HG02870 (cell line): ENCODE measurements around the gene MYO16.

Experiments used
- ATAC-seq: cut with Tn5 transposase; IDR thresholded peaks from one replicate; pipeline ENCODE4 v1.9.1; 2021; ENCODE audit warnings: mild to moderate bottlenecking, moderate library complexity; ENCODE audit not compliant: unreplicated experiment

Gene MYO16

GRCh38 chr13:109165417-109165904 is 536.0 kb downstream of the MYO16 start:
- no peak for ATAC-seq

- ATAC-seq: no peak
Observed at GRCh38 chr13:109166804-109167203, 537.4 kb downstream of the MYO16 start.

DNA sequence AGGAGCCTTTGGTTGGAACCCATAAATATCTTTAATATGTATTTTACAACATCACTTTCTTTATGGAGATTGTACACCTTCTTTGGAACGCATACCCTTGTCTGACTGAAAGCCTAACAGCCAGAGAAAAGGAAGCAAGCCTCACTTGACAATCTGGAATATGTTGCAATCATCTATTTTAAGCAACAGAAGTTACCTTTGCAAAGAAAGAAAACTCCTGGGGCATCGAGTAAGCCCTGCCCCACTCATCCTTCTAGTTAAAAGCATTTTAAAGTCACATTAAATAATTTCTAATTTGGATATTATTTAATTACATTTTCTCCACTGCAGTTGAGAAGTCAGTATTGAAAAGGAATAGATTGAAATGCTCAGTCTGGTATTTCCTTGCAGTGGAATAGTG is 542.7 kb downstream of the MYO16 start:
- ATAC-seq: no peak

GRCh38 chr13:109175666-109176065 is 546.3 kb downstream of the MYO16 start:
- ATAC-seq: no peak

GRCh38 chr13:109180905-109181425 is 551.6 kb downstream of the MYO16 start:
- ATAC-seq: no peak

DNA sequence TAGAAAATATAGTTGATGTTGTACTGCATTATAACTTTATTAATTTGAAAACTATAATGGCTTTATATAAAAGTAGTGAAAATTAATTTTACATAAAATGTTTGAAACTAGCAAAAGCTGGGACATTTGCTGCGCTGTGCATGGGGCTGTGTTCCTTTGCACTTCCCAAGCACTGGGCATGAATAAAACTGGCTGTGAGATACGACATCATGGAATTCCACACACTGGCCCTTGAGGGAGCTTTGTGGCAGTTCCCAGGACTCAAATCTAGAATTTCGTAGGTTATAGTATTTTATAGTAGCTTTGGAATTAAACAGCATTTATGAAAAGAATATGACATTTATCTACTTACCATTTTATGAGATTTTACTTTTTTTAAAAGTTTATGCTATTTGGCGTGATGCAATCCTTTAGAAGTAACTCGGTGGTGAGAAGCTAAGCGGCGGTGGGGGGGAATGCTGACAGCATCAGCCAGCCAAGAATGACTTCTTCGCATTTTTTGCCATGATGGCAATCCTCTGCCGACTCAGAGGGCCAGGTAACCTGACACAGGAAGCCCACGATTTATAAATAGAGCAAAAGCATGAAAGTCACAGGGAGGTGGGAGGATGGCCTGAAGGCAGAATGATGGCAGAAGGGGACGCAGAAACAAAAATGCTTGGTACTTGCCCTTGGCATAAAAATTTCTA is 553.5 kb downstream of the MYO16 start:
- ATAC-seq: no peak

- no peak for ATAC-seq
Observed at GRCh38 chr13:109191413-109191812, 562.0 kb downstream of the MYO16 start.

GRCh38 chr13:109192306-109192705 is 562.9 kb downstream of the MYO16 start:
- no peak for ATAC-seq

DNA sequence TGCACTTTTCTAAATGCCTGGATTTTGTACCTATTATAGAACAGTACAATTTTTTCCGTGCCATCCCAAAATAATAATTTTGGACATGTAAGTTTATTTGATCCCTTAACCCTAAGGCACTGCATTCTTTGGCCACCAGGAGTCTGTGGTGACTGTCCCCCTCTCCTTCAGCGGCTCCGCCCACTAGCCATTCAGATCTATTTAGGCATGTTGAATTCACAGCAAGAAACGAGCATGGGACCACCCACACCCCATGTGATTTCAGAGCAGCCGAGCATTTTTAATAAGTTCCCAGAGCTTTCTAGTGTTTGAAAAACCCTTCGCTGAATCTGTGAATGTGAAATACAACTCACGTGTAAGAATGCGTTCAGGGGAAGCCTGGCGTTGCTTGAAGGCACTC is 567.5 kb downstream of the MYO16 start:
- ATAC-seq: no peak

DNA sequence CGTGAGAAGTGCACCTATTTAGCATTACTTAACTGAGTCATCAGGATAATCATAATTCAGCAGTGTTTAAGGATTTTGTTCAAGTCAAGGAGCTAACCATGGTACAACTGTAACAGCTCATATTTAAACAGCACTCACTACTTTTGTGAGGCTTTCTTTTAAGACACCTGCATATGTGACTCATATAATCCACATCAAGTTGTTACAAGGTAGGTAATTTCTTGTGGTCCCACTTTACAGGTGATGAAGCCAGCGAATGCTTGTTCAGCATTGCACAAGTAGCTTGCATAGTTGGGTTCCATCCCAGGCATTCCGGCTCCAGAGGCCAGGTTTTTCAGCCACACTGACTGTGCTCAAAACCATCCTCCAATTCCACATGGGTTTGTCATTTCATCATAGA is 569.2 kb downstream of the MYO16 start:
- ATAC-seq: no peak

- ATAC-seq: no peak
Observed at GRCh38 chr13:109199280-109199679, 569.9 kb downstream of the MYO16 start.

- ATAC-seq: no peak
Observed at GRCh38 chr13:109200556-109200955, 571.1 kb downstream of the MYO16 start.

DNA sequence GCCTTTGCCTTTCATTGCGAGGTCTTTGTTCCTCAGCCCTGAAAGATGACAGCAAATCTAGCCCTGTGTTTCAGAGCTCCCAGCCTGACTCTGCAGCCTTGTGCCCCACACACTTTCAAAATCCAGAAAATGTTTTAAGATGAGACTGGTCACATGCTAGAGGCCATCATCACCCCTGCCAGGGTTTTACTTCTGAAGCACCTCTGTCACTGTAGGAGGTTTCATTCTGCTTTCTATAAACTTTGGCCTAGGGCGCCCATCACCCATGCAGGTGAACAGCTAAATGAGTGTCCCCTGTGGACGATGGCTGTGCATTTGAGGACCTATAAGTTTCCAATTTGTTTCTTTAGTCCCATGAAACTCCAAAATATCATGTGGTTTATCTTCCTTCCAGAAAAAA is 574.2 kb downstream of the MYO16 start:
- no peak for ATAC-seq

DNA sequence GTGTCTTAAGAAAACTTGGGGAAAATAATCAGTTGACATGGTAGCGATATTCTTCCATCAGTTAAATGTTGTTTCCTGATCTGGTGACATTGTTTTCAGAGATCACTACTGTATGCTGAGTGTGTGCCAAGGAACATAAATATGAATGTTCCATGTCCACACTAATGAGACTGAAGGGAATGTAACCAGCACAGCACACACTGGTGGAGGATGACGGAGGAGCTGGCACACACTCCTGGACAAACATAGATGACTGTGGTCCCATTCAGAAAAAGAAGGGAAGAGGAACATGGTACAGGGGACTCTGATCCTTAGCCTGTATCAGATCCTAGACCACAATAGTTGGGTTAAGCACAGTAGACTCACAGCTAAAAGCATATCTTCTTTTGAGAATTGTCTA is 574.8 kb downstream of the MYO16 start:
- no peak for ATAC-seq

DNA sequence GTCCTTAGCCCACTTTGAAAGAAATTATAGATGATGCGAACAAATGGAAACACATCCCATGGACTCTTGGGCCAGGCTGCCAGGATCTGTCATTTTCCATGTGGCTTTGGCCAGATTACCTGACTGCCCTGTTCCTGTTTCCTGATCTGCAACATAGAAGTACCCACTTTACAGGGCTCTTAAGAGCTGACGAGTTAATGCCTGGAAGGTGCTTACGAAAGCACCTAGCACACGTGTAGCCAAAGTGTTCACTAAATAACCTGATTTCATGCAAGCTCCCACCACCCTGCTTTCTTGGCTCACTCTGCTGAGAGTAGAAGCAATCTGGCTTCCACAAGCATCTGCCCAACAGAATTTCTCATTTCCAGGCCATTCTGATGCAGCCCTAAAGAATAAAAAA is 575.2 kb downstream of the MYO16 start:
- ATAC-seq: no peak

GRCh38 chr13:109205315-109205714 is 575.9 kb downstream of the MYO16 start:
- ATAC-seq: no peak

GRCh38 chr13:109206616-109207015 is 577.2 kb downstream of the MYO16 start:
- ATAC-seq: no peak

DNA sequence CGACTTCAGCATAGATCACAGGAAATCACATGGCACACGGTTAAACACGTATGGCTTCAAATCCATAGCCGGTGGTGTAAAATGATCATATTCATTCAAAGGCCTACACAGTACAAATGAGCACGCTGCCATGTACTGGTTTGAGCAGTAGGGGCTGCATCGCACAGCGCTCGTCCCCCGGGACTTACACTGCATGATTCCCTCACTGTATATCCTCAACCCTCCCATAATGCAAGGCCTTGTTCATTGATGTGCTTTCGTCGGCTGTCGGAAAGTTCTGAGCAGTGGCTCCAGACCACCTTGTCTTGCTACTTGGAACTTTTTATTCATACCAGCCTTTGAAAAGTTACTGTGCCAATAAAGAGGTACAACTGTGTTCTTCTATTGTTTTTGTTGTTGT is 578.2 kb downstream of the MYO16 start:
- no peak for ATAC-seq

GRCh38 chr13:109208522-109208921 is 579.1 kb downstream of the MYO16 start:
- no peak for ATAC-seq

GRCh38 chr13:109209526-109209925 is 580.1 kb downstream of the MYO16 start:
- ATAC-seq: no peak

- no peak for ATAC-seq
Observed at GRCh38 chr13:109211616-109212015, 582.2 kb downstream of the MYO16 start.

DNA sequence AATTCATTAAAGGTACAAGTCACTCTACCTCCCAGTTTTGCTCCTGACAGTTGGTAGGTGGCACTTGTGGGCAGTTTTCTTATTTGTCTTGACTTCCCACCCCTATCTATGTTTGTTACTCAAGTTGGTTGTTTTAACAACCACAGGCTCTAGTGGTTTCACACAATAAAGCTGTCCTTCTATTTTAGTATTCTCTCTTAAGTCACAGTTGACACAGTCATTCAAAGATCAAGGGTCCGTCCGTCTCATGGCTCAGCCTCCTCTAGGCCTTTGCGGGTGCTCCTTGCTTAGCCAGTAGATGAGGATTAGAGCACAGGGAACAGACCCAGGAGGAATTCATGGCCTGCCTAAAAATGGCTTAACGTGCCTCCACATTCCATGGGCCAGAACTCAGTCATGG is 583.2 kb downstream of the MYO16 start:
- no peak for ATAC-seq

DNA sequence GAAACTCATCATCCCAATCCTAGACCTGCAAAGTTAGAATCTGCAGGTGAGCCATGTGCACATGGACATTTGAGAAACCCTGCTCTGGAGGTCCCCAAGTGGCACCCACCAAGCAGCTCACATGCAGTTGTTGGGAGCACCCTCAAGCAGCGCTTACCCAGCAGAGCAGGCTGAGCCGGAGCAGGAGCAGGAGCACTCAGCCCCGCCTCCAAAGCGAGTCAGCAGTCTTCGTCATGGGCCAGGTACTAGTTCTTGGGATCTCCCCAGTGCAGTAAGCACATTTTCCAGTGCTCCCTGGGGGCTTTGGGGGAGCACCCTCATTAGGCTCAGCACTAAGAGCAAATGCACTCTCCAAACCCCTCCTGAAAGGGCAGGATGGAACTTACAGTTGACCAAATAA is 584.3 kb downstream of the MYO16 start:
- no peak for ATAC-seq
